ENCODE data around the gene PARVB.
"Not testable (repeated sequence)": the region's sequence is repeated elsewhere in the genome, so short reads cannot be mapped to it uniquely, and the experiment has no call there.

Gene PARVB

GRCh38 chr22:44030051-44030701, 6.1 kb downstream of the PARVB start:
- no peak for DNase-seq

DNA sequence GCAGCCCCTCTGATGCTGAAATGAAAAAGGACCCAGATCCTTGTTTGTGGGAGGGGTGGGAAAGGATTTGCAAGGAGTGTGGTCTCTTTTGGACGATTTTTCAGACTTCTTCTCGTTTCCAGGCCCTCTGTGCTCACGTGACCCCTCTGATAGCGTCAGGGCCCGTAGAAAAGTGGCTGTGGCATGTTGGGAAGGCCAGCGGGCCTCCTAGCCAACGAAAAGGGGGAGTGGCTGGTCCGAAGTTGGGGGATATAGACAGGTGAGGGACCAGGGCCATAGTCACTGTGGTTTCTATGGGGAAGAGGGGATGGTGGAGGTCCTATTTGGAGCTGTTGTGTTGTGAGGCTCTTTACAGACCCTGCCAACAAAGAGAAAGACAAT, 6.6 kb downstream of the PARVB start:
- no peak for DNase-seq

DNA sequence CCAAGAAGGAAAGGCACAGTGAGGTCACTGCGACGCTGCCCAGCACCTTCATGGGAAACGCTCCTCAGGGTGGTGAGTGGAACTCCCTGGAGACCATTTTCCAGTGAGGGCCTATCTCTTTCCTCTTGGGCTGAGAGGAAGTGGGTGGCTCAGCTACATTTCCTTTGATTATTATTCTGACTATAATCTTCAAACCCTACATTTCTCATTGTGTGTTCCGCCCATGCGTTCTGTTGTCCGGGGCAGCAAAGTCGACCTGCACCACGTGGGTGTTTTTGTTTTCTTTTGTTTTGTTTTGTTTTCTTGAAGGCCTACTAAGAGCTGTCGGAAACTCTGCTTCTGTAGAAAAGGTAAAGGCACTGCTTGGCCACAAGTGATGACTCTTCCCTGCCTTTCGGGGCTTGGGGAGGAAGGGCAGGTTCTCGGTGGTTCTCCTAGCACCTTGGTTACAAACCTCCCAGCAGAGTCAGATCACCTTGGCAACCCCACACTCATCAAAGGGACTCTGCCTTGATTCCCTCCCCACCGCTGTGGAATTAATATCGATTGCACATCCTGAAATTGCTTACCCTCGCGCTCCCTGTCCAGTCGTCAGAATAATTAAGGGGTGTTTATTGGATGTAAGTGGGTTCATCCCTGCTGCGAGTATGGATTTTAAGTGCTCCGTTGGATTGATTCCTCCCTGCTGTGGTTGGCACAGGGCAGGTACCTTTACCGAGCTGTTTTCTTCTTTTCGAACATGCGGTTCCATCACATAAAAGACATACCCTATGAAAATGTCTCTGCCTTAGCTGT, 7.3 kb downstream of the PARVB start:
- no peak for DNase-seq

GRCh38 chr22:44032126-44032730, 8.1 kb downstream of the PARVB start:
- DNase-seq: no peak

DNA sequence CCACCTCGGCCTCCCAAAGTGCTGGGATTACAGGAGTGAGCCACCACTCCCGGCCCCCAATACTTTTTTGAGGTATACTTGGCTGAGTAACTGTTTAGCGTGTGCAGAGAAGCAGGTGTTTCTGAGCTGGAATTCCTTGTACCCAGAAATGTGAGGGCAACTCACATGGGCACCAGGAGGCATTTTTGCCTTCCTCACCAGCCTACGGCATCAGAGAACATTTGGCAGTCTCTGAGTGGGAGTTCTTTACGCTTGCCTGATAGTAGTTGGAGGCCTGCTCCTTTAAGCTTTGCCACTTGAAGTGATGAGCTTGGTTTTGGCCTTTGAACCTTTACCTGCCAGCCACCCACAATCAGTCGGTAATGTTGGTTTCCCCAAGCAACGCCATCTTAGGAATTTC, 9.2 kb downstream of the PARVB start:
- no peak for DNase-seq

- DNase-seq: no peak
These were observed 9.6 kb downstream of the PARVB start for GRCh38 chr22:44033694-44034093.

- DNase-seq: no peak
These were observed 13.6 kb downstream of the PARVB start for GRCh38 chr22:44037519-44038375.

DNA sequence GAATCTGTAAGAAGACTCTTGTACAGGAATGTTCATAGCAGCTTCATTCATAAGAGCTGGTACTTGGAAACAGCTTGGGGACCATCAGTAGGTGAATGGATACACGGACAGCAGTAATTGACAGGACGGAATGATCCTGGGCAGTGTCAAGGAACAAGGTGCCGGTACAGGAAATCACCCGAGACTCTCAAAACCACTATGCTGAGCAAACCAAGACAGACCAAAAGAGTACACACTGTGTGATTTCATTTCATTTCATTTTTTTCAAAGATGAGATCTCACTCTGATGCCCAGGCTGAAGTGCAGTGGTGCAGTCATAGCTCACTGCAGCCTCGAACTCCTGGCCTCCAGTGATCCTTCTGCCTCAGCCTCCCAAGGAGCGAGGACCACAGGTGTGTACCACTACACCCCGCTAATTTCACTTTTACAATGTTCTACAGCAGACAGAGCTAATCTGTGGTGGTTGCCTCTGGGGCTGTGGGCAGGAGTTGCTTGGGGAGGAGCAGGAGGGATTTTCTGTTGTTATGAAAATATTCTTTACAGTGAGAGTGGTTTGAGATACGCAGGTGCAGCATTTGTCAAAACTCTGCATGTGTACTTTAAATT, 15.6 kb downstream of the PARVB start:
- no peak for DNase-seq

GRCh38 chr22:44042249-44043218, 18.4 kb downstream of the PARVB start:
- no peak for DNase-seq

DNA sequence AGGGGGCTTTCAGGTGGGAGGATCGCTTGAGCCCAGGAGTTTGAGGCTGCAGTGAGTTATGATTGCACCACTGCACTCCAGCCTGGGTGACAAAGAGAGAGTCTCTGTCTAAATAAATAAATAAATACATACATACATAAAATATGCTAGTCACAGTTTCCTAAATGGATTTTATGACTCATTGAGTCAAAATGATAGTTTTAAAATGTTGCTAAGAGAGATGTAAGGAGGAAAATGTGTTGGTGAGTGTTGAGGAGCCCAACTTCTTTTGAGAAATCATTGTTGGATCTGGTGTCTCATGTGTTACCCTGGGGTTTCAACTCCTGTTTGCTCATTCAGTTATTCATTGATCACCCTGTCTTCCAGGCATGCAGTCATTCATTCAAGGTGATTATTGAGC, 21.0 kb downstream of the PARVB start:
- DNase-seq: no peak

GRCh38 chr22:44046485-44047141, 22.5 kb downstream of the PARVB start:
- no peak for DNase-seq

- no peak for DNase-seq
These were observed 23.8 kb downstream of the PARVB start for GRCh38 chr22:44047891-44048301.

GRCh38 chr22:44049486-44050231, 25.6 kb downstream of the PARVB start:
- DNase-seq: no peak

GRCh38 chr22:44050766-44051355, 26.8 kb downstream of the PARVB start:
- DNase-seq: no peak

GRCh38 chr22:44051358-44051757, 27.3 kb downstream of the PARVB start:
- DNase-seq: no peak

DNA sequence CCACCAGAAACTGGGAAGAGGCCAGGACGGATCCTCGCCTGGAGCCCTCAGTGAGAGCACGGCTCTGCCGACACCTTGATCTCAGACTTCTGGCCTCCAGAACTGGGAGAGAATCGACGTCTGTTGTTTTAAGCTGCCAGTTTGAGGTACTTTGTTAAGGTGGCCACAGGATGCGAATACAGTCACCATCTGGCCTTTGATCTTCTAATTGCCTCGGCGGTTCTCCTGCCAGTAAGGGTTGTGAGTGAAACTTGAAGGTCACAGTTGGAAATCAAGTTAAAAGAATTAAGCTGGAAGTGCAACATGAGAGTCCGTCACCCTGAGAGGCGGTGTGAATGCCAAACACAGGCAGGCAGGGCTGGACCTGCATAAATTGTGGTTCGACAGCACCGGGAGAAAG, 27.9 kb downstream of the PARVB start:
- no peak for DNase-seq

DNA sequence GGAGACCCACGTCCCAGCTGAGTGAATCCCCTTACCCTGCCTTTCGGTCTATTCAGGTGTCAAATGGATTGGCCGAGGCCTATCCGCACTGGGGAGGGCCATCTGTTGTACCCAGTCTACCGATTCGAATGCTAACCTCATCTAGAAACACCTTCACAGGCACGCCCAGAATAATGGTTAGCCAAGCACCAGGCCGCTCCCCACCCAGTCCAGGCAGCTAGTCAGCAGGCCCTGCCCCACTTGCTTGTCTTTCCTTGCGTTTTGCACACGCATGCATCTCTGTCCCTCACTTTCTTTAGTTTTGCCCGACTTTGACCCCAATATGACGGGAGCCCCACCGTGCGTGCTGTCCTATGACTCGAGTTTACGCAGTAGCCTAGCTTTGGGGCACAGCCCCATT, 31.7 kb downstream of the PARVB start:
- DNase-seq: no peak

- not testable (repeated sequence) for DNase-seq
These were observed 32.5 kb downstream of the PARVB start for GRCh38 chr22:44056649-44057048.

DNA sequence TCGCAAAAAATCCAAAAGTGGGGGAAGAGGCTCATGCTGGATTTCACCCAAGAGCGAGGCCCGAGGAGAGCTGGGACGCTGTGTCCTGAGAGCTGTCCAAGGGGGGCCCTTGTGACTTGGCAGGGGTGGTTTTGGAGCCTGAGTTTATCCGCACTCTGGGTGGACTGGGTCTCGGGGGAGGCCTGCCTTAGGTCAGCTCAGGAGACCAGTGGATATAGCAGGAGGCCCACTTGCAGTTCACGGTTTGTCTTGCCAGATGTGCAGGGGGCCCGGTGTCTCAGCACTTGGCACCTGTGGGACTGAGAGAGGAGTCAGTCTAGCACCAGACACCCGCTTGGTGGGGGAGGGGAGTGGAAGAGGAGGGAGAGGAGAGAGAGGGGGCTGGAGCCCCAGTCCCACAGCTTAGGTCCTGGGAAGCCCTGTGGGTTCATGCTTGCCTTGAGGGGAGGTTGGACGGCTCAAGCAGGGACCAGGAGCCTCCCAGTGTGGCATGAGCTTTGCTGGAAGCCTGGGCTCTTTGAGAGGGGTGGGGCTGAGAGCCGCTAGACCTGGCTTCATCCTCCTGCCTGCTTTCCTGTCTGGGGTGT, 33.4 kb downstream of the PARVB start:
- DNase-seq: no peak

Data from NCI-H1048 (cell line).